Fibroblast of villous mesenchyme (primary cell): Measurements from ENCODE around the gene ING5. TPM values are rescaled to one million over a fixed set of nuclear protein-coding genes. Genes with fewer than 3 reads are reported as not detected.

Experiments used
- DNase-seq: peaks from one replicate; pipeline ENCODE4 v3.0.0-alpha.2; 2010; ENCODE audit warnings: low read depth
- H3K4me3 ChIP-seq: 2 replicates; pipeline ENCODE4 v1.5.1; 2011; ENCODE audit warnings: low read depth, mild to moderate bottlenecking, low read length
- CTCF ChIP-seq: IDR thresholded peaks from 2 replicates; pipeline ENCODE4 v1.5.1; 2012; ENCODE audit warnings: low read depth, mild to moderate bottlenecking, low read length; ENCODE audit not compliant: insufficient read depth
- total RNA-seq: library from RNA; depleted of rRNA; stranded (reverse); fragments of >200 nt; gene quantifications from 2 replicates; pipeline ENCODE4 v1.2.3, GENCODE V29; 2012

ING5 gene
- total RNA-seq, 1 donor, result 21.2 TPM

- TF ChIP-seq CTCF, result no peak
- no peak overlapping the region for H3K4me3 ChIP-seq
- DNase-seq, result no peak
These were observed 35.0 kb upstream of the ING5 start for GRCh38 chr2:241666627-241667400.

GRCh38 chr2:241668354-241668753 is 33.5 kb upstream of the ING5 start:
- no peak for DNase-seq
- TF ChIP-seq CTCF, result no peak
- H3K4me3 ChIP-seq, result no peak overlapping the region

- no peak for DNase-seq
- H3K4me3 ChIP-seq, result no peak overlapping the region
- TF ChIP-seq CTCF, result no peak
These were observed 33.0 kb upstream of the ING5 start for GRCh38 chr2:241668839-241669238.

GRCh38 chr2:241670333-241671110 is 31.3 kb upstream of the ING5 start:
- TF ChIP-seq CTCF, result no peak
- no peak overlapping the region for H3K4me3 ChIP-seq
- no peak for DNase-seq

GRCh38 chr2:241671457-241672240 is 30.2 kb upstream of the ING5 start:
- TF ChIP-seq CTCF, result no peak
- no peak overlapping the region for H3K4me3 ChIP-seq
- no peak for DNase-seq

GRCh38 chr2:241672243-241673188 is 29.3 kb upstream of the ING5 start:
- H3K4me3 ChIP-seq, result no peak overlapping the region
- TF ChIP-seq CTCF, result no peak
- no peak for DNase-seq
